SK-N-DZ (cell line): ENCODE results near the gene XYLT1.
A peak's percentile ranks its signal among the peaks of the same experiment; 100 is the strongest.

Experiments
- DNase-seq: peaks from one replicate; pipeline ENCODE4 v3.0.0-alpha.2; 2015; ENCODE audit warnings: low spot score

XYLT1 gene

GRCh38 chr16:17160285-17160853, 310.4 kb downstream of the XYLT1 start:
- no peak for DNase-seq

- no peak for DNase-seq
Measured at GRCh38 chr16:17159617-17160016, 311.1 kb downstream of the XYLT1 start.

- no peak for DNase-seq
Measured at GRCh38 chr16:17155936-17156335, 314.8 kb downstream of the XYLT1 start.

- DNase-seq, result no peak
Measured at GRCh38 chr16:17155485-17155884, 315.3 kb downstream of the XYLT1 start.

GRCh38 chr16:17154981-17155380, 315.8 kb downstream of the XYLT1 start:
- DNase-seq, result no peak

GRCh38 chr16:17152311-17152710, 318.4 kb downstream of the XYLT1 start:
- no peak for DNase-seq

- no peak for DNase-seq
Measured at GRCh38 chr16:17151335-17151734, 319.4 kb downstream of the XYLT1 start.

GRCh38 chr16:17149904-17150483, 320.8 kb downstream of the XYLT1 start:
- no peak for DNase-seq

GRCh38 chr16:17147942-17148341, 322.8 kb downstream of the XYLT1 start:
- DNase-seq, result no peak

GRCh38 chr16:17145029-17145428, 325.7 kb downstream of the XYLT1 start:
- no peak for DNase-seq

GRCh38 chr16:17144431-17144830, 326.3 kb downstream of the XYLT1 start:
- DNase-seq, result peak; percentile 17

GRCh38 chr16:17143546-17144419, 327.0 kb downstream of the XYLT1 start:
- DNase-seq, result no peak

GRCh38 chr16:17138801-17139200, 332.0 kb downstream of the XYLT1 start:
- DNase-seq, result no peak

- no peak for DNase-seq
Measured at GRCh38 chr16:17135439-17135838, 335.3 kb downstream of the XYLT1 start.

GRCh38 chr16:17134586-17134985, 336.2 kb downstream of the XYLT1 start:
- no peak for DNase-seq

GRCh38 chr16:17133851-17134250, 336.9 kb downstream of the XYLT1 start:
- DNase-seq, result no peak

- no peak for DNase-seq
Measured at GRCh38 chr16:17131351-17131750, 339.4 kb downstream of the XYLT1 start.

- DNase-seq, result no peak
Measured at GRCh38 chr16:17130733-17131132, 340.0 kb downstream of the XYLT1 start.

GRCh38 chr16:17129971-17130370, 340.8 kb downstream of the XYLT1 start:
- no peak for DNase-seq

- DNase-seq, result no peak
Measured at GRCh38 chr16:17128791-17129190, 342.0 kb downstream of the XYLT1 start.

- peak; percentile 60 for DNase-seq
Measured at GRCh38 chr16:17126156-17126555, 344.6 kb downstream of the XYLT1 start.

- DNase-seq, result no peak
Measured at GRCh38 chr16:17125671-17126070, 345.1 kb downstream of the XYLT1 start.
